Measurements from ENCODE around the gene MYDGF.
A peak's percentile ranks its signal among the peaks of the same experiment; 100 is the strongest.
"Not testable (repeated sequence)": the region's sequence is repeated elsewhere in the genome, so short reads cannot be mapped to it uniquely, and the experiment has no call there.

Gene MYDGF

GRCh38 chr19:4669723-4670480, at the start of gene MYDGF:
Gene MYDGF, minus strand, starts transcription at chr19:4670342. Its CDS starts 8 bp downstream, at chr19:4670334.
- DNase-seq (ENCODE audit: low spot score) = peak; percentile 90

- DNase-seq (ENCODE audit: low spot score) = no peak
Measured at GRCh38 chr19:4719499-4719866, 49.3 kb upstream of the MYDGF start.

GRCh38 chr19:4717966-4718701, 48.0 kb upstream of the MYDGF start:
- no peak for DNase-seq (ENCODE audit: low spot score)

GRCh38 chr19:4717191-4717965, 47.2 kb upstream of the MYDGF start:
- no peak for DNase-seq (ENCODE audit: low spot score)

GRCh38 chr19:4715529-4716221, 45.5 kb upstream of the MYDGF start:
- no peak for DNase-seq (ENCODE audit: low spot score)

GRCh38 chr19:4715178-4715528, 45.0 kb upstream of the MYDGF start:
- not testable (repeated sequence) for DNase-seq (ENCODE audit: low spot score)

- no peak for DNase-seq (ENCODE audit: low spot score)
Measured at GRCh38 chr19:4714016-4714415, 43.9 kb upstream of the MYDGF start.

- DNase-seq (ENCODE audit: low spot score) = no peak
Measured at GRCh38 chr19:4713384-4713951, 43.3 kb upstream of the MYDGF start.

- no peak for DNase-seq (ENCODE audit: low spot score)
Measured at GRCh38 chr19:4712771-4713170, 42.6 kb upstream of the MYDGF start.

GRCh38 chr19:4711211-4711610, 41.1 kb upstream of the MYDGF start:
- no peak for DNase-seq (ENCODE audit: low spot score)

- no peak for DNase-seq (ENCODE audit: low spot score)
Measured at GRCh38 chr19:4710281-4710600, 40.1 kb upstream of the MYDGF start.

- no peak for DNase-seq (ENCODE audit: low spot score)
Measured at GRCh38 chr19:4709440-4710280, 39.5 kb upstream of the MYDGF start.

- no peak for DNase-seq (ENCODE audit: low spot score)
Measured at GRCh38 chr19:4707956-4708650, 38.0 kb upstream of the MYDGF start.

GRCh38 chr19:4707322-4707721, 37.2 kb upstream of the MYDGF start:
- DNase-seq (ENCODE audit: low spot score) = no peak

GRCh38 chr19:4705413-4706131, 35.4 kb upstream of the MYDGF start:
- DNase-seq (ENCODE audit: low spot score) = no peak

- DNase-seq (ENCODE audit: low spot score) = no peak
Measured at GRCh38 chr19:4704317-4704673, 34.2 kb upstream of the MYDGF start.

- no peak for DNase-seq (ENCODE audit: low spot score)
Measured at GRCh38 chr19:4703671-4704316, 33.7 kb upstream of the MYDGF start.

- no peak for DNase-seq (ENCODE audit: low spot score)
Measured at GRCh38 chr19:4702764-4703163, 32.6 kb upstream of the MYDGF start.

- DNase-seq (ENCODE audit: low spot score) = no peak
Measured at GRCh38 chr19:4701557-4701956, 31.4 kb upstream of the MYDGF start.

- DNase-seq (ENCODE audit: low spot score) = no peak
Measured at GRCh38 chr19:4700693-4700970, 30.5 kb upstream of the MYDGF start.
